Esophagus squamous epithelium (tissue), 5 donors: Measurements from ENCODE around the gene TNF. TPM values are rescaled to one million over a fixed set of nuclear protein-coding genes. Genes with fewer than 3 reads are reported as not detected.
A peak's percentile ranks its signal among the peaks of the same experiment; 100 is the strongest.

Source experiments
- DNase-seq: peaks from one replicate; lab custom pipeline; 2025; lab: John Stamatoyannopoulos, UW
- H3K27ac ChIP-seq, 4 donors: fragments of 200-600 bp; sonication (generic); one replicate each; pipeline ENCODE4 v1.5.1; 2016 to 2019; ENCODE audit warnings: mild to moderate bottlenecking in 1 of 4
- H3K27me3 ChIP-seq, 4 donors: fragments of 200-600 bp; sonication (generic); 1 replicate in 3 of 4; 2 replicates in 1 of 4; pipeline versions ENCODE4 v1.5.1 to v1.6.0; 2017 to 2021; ENCODE audit warnings: antibody characterized with exemption in 1 of 4
- H3K36me3 ChIP-seq, 3 donors: fragments of 200-600 bp; sonication (generic); one replicate each; pipeline ENCODE4 v1.5.1; 2016 to 2019
- H3K4me1 ChIP-seq, 3 donors: fragments of 200-600 bp; sonication (generic); one replicate each; pipeline ENCODE4 v1.5.1; 2017 to 2019
- H3K4me3 ChIP-seq, 4 donors: fragments of 200-600 bp; sonication (generic); 1 replicate in 3 of 4; 2 replicates in 1 of 4; pipeline ENCODE4 v1.5.1; 2016 to 2019; ENCODE audit warnings: mild to moderate bottlenecking in 2 of 4, moderate library complexity in 1 of 4
- H3K9me3 ChIP-seq, 3 donors: fragments of 200-600 bp; sonication (generic); one replicate each; pipeline ENCODE4 v1.5.1; 2016 to 2019
- POLR2A ChIP-seq, 4 donors: fragments of 450-650 bp; IDR thresholded peaks; one replicate each; pipeline ENCODE4 v1.6.1; 2017; ENCODE audit warnings: antibody characterized with exemption in 4 of 4, mild to moderate bottlenecking in 4 of 4, moderate library complexity in 3 of 4
- WGBS, 2 donors: methylation state at CpG; one replicate each; pipeline ENCODE4 v1.1.5; 2018; 5-methylcytosine and 5-hydroxymethylcytosine counted together
- intact Hi-C: fragments of 100-400 bp; cut with DNase I; formaldehyde crosslinking; loops from one replicate; pipeline ENCODE4 v1.15.0; 2022
- total RNA-seq, 4 donors: library from RNA; depleted of rRNA; stranded (reverse); fragments of >200 nt; gene quantifications; one replicate each; pipeline ENCODE4 v1.1.0, GENCODE V29; 2016
- TF ChIP-seq, protein P1 (sequence below), 6 experiments: fragments of 450-650 bp in 4 of 6; fragments of 200-600 bp in 2 of 6; sonication (generic) in 2 of 6; IDR thresholded peaks; one replicate each; pipeline ENCODE4 v1.5.1; 2016 to 2019; ENCODE audit warnings: antibody characterized with exemption in 6 of 6, mild to moderate bottlenecking in 4 of 6, moderate library complexity in 4 of 6
- donor health status: DM: yes; HTN: yes; CAD: no.

The TNF gene
- under 1 TPM in 3 of 4 donors, not detected in 1; 0.27 to 0.95 (median 0.61) TPM for total RNA-seq

DNA sequence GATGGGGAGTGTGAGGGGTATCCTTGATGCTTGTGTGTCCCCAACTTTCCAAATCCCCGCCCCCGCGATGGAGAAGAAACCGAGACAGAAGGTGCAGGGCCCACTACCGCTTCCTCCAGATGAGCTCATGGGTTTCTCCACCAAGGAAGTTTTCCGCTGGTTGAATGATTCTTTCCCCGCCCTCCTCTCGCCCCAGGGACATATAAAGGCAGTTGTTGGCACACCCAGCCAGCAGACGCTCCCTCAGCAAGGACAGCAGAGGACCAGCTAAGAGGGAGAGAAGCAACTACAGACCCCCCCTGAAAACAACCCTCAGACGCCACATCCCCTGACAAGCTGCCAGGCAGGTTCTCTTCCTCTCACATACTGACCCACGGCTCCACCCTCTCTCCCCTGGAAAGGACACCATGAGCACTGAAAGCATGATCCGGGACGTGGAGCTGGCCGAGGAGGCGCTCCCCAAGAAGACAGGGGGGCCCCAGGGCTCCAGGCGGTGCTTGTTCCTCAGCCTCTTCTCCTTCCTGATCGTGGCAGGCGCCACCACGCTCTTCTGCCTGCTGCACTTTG, at the start of gene TNF:
TSS of gene TNF (plus strand) at position 231 of the 567 bp plus-strand sequence. CDS start at position 408, 177 bp downstream.
- TF ChIP-seq, protein P1, sequence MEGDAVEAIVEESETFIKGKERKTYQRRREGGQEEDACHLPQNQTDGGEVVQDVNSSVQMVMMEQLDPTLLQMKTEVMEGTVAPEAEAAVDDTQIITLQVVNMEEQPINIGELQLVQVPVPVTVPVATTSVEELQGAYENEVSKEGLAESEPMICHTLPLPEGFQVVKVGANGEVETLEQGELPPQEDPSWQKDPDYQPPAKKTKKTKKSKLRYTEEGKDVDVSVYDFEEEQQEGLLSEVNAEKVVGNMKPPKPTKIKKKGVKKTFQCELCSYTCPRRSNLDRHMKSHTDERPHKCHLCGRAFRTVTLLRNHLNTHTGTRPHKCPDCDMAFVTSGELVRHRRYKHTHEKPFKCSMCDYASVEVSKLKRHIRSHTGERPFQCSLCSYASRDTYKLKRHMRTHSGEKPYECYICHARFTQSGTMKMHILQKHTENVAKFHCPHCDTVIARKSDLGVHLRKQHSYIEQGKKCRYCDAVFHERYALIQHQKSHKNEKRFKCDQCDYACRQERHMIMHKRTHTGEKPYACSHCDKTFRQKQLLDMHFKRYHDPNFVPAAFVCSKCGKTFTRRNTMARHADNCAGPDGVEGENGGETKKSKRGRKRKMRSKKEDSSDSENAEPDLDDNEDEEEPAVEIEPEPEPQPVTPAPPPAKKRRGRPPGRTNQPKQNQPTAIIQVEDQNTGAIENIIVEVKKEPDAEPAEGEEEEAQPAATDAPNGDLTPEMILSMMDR (IDR thresholded peaks at IDR 0.05), result no peak
- TF ChIP-seq POLR2A (IDR thresholded peaks at IDR 0.05), result peak in 2 of 4 donors; percentile 53 to 74
- H3K27ac ChIP-seq, result peak within 1 kb of the TSS; percentile 31 to 75 (median 59)
- no peaks in the 10 kb centered on the region for H3K36me3 ChIP-seq
- intact Hi-C loops, result no loop called here
- H3K4me3 ChIP-seq, result peak within 1 kb of the TSS; percentile 10 to 57 (median 31)
- H3K9me3 ChIP-seq, result no peaks in the 10 kb centered on the region
- peaks cover 0 to 11% (median 0%) of the 10 kb centered on the region in 4 donors for H3K27me3 ChIP-seq
- 38 to 52% methylated on average over 9 to 12 of the region's 19 CpGs for WGBS, 2 donors
- H3K4me1 ChIP-seq, result peaks cover under 1 to 13% (median 2%) of the 10 kb centered on the region in 3 donors
- no peak for DNase-seq

- no peaks in the 10 kb centered on the region for H3K27me3 ChIP-seq
- no peak overlapping the region for H3K27ac ChIP-seq
- H3K9me3 ChIP-seq, result no peaks in the 10 kb centered on the region
- intact Hi-C loops, result no loop called here
- WGBS, 2 donors, result 53 to 70% methylated on average over 3 to 4 of the region's 4 CpGs
- H3K36me3 ChIP-seq, result peaks cover 0 to 22% (median 12%) of the 10 kb centered on the region in 3 donors
- H3K4me1 ChIP-seq, result no peaks in the 10 kb centered on the region
- no peak for TF ChIP-seq POLR2A (IDR thresholded peaks at IDR 0.05)
- TF ChIP-seq, protein P1 (IDR thresholded peaks at IDR 0.05), result no peak
- DNase-seq, result no peak
- H3K4me3 ChIP-seq, result no peak overlapping the region
Observed at GRCh38 chr6:31525932-31526591, 49.3 kb upstream of the TNF start.

GRCh38 chr6:31528307-31528777, 47.0 kb upstream of the TNF start:
- H3K4me1 ChIP-seq, result no peaks in the 10 kb centered on the region
- H3K36me3 ChIP-seq, result peaks cover 0 to 45% (median 34%) of the 10 kb centered on the region in 3 donors
- 88 to 89% methylated on average over 4 of the region's 4 CpGs for WGBS, 2 donors
- no peak overlapping the region for H3K27ac ChIP-seq
- no peaks in the 10 kb centered on the region for H3K9me3 ChIP-seq
- TF ChIP-seq POLR2A (IDR thresholded peaks at IDR 0.05), result no peak
- TF ChIP-seq, protein P1 (IDR thresholded peaks at IDR 0.05), result no peak
- DNase-seq, result no peak
- no peaks in the 10 kb centered on the region for H3K27me3 ChIP-seq
- H3K4me3 ChIP-seq, result no peak overlapping the region
- intact Hi-C loops, result no loop called here

- Histone ChIP-seq H3K36me3 (peaks cover 5 to 50% (median 39%) of the 10 kb centered on the region in 3 donors), H3K9me3 (no peaks in the 10 kb centered on the region), H3K27me3 (no peaks in the 10 kb centered on the region), H3K4me3 (no peak within 1 kb of the TSS), H3K4me1 (no peaks in the 10 kb centered on the region), H3K27ac (peak within 1 kb of the TSS in 1 of 4 donors; percentile 5)
- intact Hi-C loops, result no loop called here
- no peak for DNase-seq
- 13 to 40% methylated on average over 2 to 3 of the region's 7 CpGs for WGBS, 2 donors
- TF ChIP-seq, protein P1 (IDR thresholded peaks at IDR 0.05), result no peak
- TF ChIP-seq POLR2A (IDR thresholded peaks at IDR 0.05), result no peak
Observed at GRCh38 chr6:31528821-31529328, 46.5 kb upstream of the TNF start, which contains the start of gene MCCD1. Gene MCCD1, plus strand, starts transcription at chr6:31528962. Its CDS starts 53 bp downstream, at chr6:31529015.
